Esophagus squamous epithelium (tissue), 4 donors: ENCODE measurements around the gene CLPTM1L.

ENCODE experiments used
- CTCF ChIP-seq, 6 experiments: fragments of 450-650 bp in 4 of 6; fragments of 200-600 bp in 2 of 6; sonication (generic) in 2 of 6; IDR thresholded peaks; one replicate each; pipeline ENCODE4 v1.5.1; 2016 to 2019; ENCODE audit warnings: antibody characterized with exemption in 6 of 6, mild to moderate bottlenecking in 4 of 6, moderate library complexity in 4 of 6
- POLR2A ChIP-seq, 4 donors: fragments of 450-650 bp; IDR thresholded peaks; one replicate each; pipeline ENCODE4 v1.6.1; 2017; ENCODE audit warnings: antibody characterized with exemption in 4 of 4, mild to moderate bottlenecking in 4 of 4, moderate library complexity in 3 of 4

- TF ChIP-seq CTCF (IDR thresholded peaks at IDR 0.05) (no peak), POLR2A (IDR thresholded peaks at IDR 0.05) (no peak)
Observed at GRCh38 chr5:1384521-1384920, 39.6 kb upstream of the CLPTM1L start.
